ENCODE data around the gene RHBDF1.

- TF ChIP-seq CTCF (conservative IDR thresholded peaks at IDR 0.05; ENCODE audit: low read depth in 2 of 2) = no peak
- no peak for TF ChIP-seq EZH2 (IDR thresholded peaks at IDR 0.05; ENCODE audit: low read depth, unreplicated experiment)
- no peak for TF ChIP-seq CREB1 (CRISPR knock-in tag; IDR thresholded peaks at IDR 0.05; ENCODE audit: low read depth)
- no peak for TF ChIP-seq POLR2AphosphoS5 (IDR thresholded peaks at IDR 0.05; ENCODE audit: low read depth)
- TF ChIP-seq REST (IDR thresholded peaks at IDR 0.05; ENCODE audit: unreplicated experiment) = no peak
- no peak for TF ChIP-seq EZH2phosphoT487 (IDR thresholded peaks at IDR 0.05; ENCODE audit: unreplicated experiment)
- TF ChIP-seq NANOG (IDR thresholded peaks at IDR 0.05; ENCODE audit: borderline replicate concordance) = no peak
- no peak for TF ChIP-seq STAT1 (IDR thresholded peaks at IDR 0.05; ENCODE audit: unreplicated experiment)
- no peak for TF ChIP-seq ETS1 (IDR thresholded peaks at IDR 0.05)
- TF ChIP-seq JUNB (IDR thresholded peaks at IDR 0.05; ENCODE audit: unreplicated experiment) = no peak
- no peak for TF ChIP-seq ZNF462 (CRISPR knock-in tag; IDR thresholded peaks at IDR 0.05)
- no peak for TF ChIP-seq ZNF114 (CRISPR knock-in tag; IDR thresholded peaks at IDR 0.05)
Observed at GRCh38 chr16:59440-60059, 12.9 kb downstream of the RHBDF1 start.

Measured in GM23338 (cell line).